Effector memory CD8-positive, alpha-beta T cell (primary cell): ENCODE measurements around the gene CHURC1.
A peak's percentile ranks its signal among the peaks of the same experiment; 100 is the strongest.

Experiments used
- ATAC-seq: fragments of 150-1000 bp; cut with Tn5 transposase; replicated peaks from 2 replicates; pipeline ENCODE4 v1.10.0; 2021; ENCODE audit warnings: mild to moderate bottlenecking, moderate library complexity
- DNase-seq, 3 experiments: peaks; one replicate each; pipeline ENCODE4 v3.0.0; 2021
- H3K27ac Mint-ChIP-seq, 2 donors: one replicate each; pipeline ENCODE4 v1.8.0; 2022; ENCODE audit warnings: mild to moderate bottlenecking in 2 of 2, mixed read lengths in 2 of 2, moderate library complexity in 2 of 2
- H3K27me3 Mint-ChIP-seq, 2 donors: one replicate each; pipeline ENCODE4 v1.8.0; 2022; ENCODE audit warnings: mixed read lengths in 2 of 2
- H3K36me3 Mint-ChIP-seq: one replicate; pipeline ENCODE4 v1.8.0; 2022; ENCODE audit warnings: mild to moderate bottlenecking, moderate library complexity, mixed read lengths; ENCODE audit not compliant: insufficient read depth
- H3K4me1 Mint-ChIP-seq, 2 donors: one replicate each; pipeline ENCODE4 v1.8.0; 2022; ENCODE audit warnings: low read depth in 2 of 2, mixed read lengths in 2 of 2
- H3K4me3 Mint-ChIP-seq, 2 donors: one replicate each; pipeline ENCODE4 v1.8.0; 2022; ENCODE audit warnings: mild to moderate bottlenecking in 2 of 2, mixed read lengths in 2 of 2, moderate library complexity in 2 of 2
- H3K9me3 Mint-ChIP-seq, 2 donors: one replicate each; pipeline ENCODE4 v1.8.0; 2022; ENCODE audit warnings: mixed read lengths in 2 of 2

CHURC1 gene

GRCh38 chr14:64919215-64919614, 5.0 kb downstream of the CHURC1 start:
- H3K4me3 Mint-ChIP-seq, result no peak overlapping the region
- H3K4me1 Mint-ChIP-seq, result peaks cover 49 to 63% of the 10 kb centered on the region in 2 donors
- H3K27ac Mint-ChIP-seq, result peak overlapping the region in 1 of 2 donors; percentile 51
- ATAC-seq (no peak), DNase-seq (no peak)
- no peaks in the 10 kb centered on the region for H3K27me3 Mint-ChIP-seq
- H3K9me3 Mint-ChIP-seq, result no peaks in the 10 kb centered on the region
- H3K36me3 Mint-ChIP-seq, result peaks cover 25% of the 10 kb centered on the region

GRCh38 chr14:64919618-64920017, 5.4 kb downstream of the CHURC1 start:
- peaks cover 25% of the 10 kb centered on the region for H3K36me3 Mint-ChIP-seq
- H3K27ac Mint-ChIP-seq, result no peak overlapping the region
- no peak for DNase-seq
- H3K27me3 Mint-ChIP-seq, result no peaks in the 10 kb centered on the region
- no peak overlapping the region for H3K4me3 Mint-ChIP-seq
- peaks cover 50 to 63% of the 10 kb centered on the region in 2 donors for H3K4me1 Mint-ChIP-seq
- H3K9me3 Mint-ChIP-seq, result no peaks in the 10 kb centered on the region
- ATAC-seq, result no peak

- Mint-ChIP-seq H3K27me3 (no peaks in the 10 kb centered on the region), H3K4me1 (peaks cover 43 to 58% of the 10 kb centered on the region in 2 donors), H3K9me3 (no peaks in the 10 kb centered on the region), H3K36me3 (peaks cover 28% of the 10 kb centered on the region), H3K27ac (no peak overlapping the region), H3K4me3 (no peak overlapping the region)
- ATAC-seq (no peak), DNase-seq (no peak)
Measured at GRCh38 chr14:64920465-64920864, 6.2 kb downstream of the CHURC1 start.

GRCh38 chr14:64923015-64923414, 8.8 kb downstream of the CHURC1 start:
- no peak overlapping the region for H3K4me3 Mint-ChIP-seq
- no peak overlapping the region for H3K27ac Mint-ChIP-seq
- peaks cover 29 to 46% of the 10 kb centered on the region in 2 donors for H3K4me1 Mint-ChIP-seq
- no peaks in the 10 kb centered on the region for H3K9me3 Mint-ChIP-seq
- no peaks in the 10 kb centered on the region for H3K27me3 Mint-ChIP-seq
- peaks cover 38% of the 10 kb centered on the region for H3K36me3 Mint-ChIP-seq
- DNase-seq (no peak), ATAC-seq (no peak)

GRCh38 chr14:64926398-64926995, 12.2 kb downstream of the CHURC1 start:
- Mint-ChIP-seq H3K4me3 (no peak overlapping the region), H3K9me3 (no peaks in the 10 kb centered on the region)
- no peak for ATAC-seq

GRCh38 chr14:64927031-64927430, 12.8 kb downstream of the CHURC1 start:
- H3K27ac Mint-ChIP-seq, result no peak overlapping the region
- H3K4me1 Mint-ChIP-seq, result peaks cover 15 to 28% of the 10 kb centered on the region in 2 donors
- H3K9me3 Mint-ChIP-seq, result no peaks in the 10 kb centered on the region
- no peak for DNase-seq
- H3K4me3 Mint-ChIP-seq, result no peak overlapping the region
- H3K27me3 Mint-ChIP-seq, result no peaks in the 10 kb centered on the region
- H3K36me3 Mint-ChIP-seq, result peaks cover 50% of the 10 kb centered on the region
- ATAC-seq, result no peak

More at GRCh38 chr14:64926398-64926995, 12.2 kb downstream of the CHURC1 start:
- no peak for DNase-seq
- Mint-ChIP-seq H3K4me1 (peaks cover 20 to 33% of the 10 kb centered on the region in 2 donors), H3K36me3 (peaks cover 46% of the 10 kb centered on the region), H3K27me3 (no peaks in the 10 kb centered on the region), H3K27ac (no peak overlapping the region)

GRCh38 chr14:64928239-64929013, 14.2 kb downstream of the CHURC1 start:
- peaks cover 59% of the 10 kb centered on the region for H3K36me3 Mint-ChIP-seq
- ATAC-seq (peak; percentile 89), DNase-seq (no peak)
- H3K9me3 Mint-ChIP-seq, result no peaks in the 10 kb centered on the region
- H3K4me1 Mint-ChIP-seq, result peaks cover 12 to 24% of the 10 kb centered on the region in 2 donors
- no peaks in the 10 kb centered on the region for H3K27me3 Mint-ChIP-seq
- no peak overlapping the region for H3K27ac Mint-ChIP-seq
- H3K4me3 Mint-ChIP-seq, result no peak overlapping the region

GRCh38 chr14:64929014-64929359, 14.7 kb downstream of the CHURC1 start:
- Mint-ChIP-seq H3K36me3 (peaks cover 59% of the 10 kb centered on the region), H3K9me3 (no peaks in the 10 kb centered on the region), H3K4me3 (no peak overlapping the region), H3K27me3 (no peaks in the 10 kb centered on the region), H3K27ac (no peak overlapping the region), H3K4me1 (peaks cover 12 to 20% of the 10 kb centered on the region in 2 donors)
- ATAC-seq (peak; percentile 43), DNase-seq (no peak)

- Mint-ChIP-seq H3K27ac (no peak overlapping the region), H3K4me1 (peaks cover 13 to 24% of the 10 kb centered on the region in 2 donors), H3K36me3 (peaks cover 59% of the 10 kb centered on the region), H3K9me3 (no peaks in the 10 kb centered on the region), H3K27me3 (no peaks in the 10 kb centered on the region), H3K4me3 (peak overlapping the region in 1 of 2 donors; percentile 9)
- DNase-seq, result no peak
- ATAC-seq, result no peak
Measured at GRCh38 chr14:64930085-64930843, 16.0 kb downstream of the CHURC1 start.

GRCh38 chr14:64931123-64931522, 16.9 kb downstream of the CHURC1 start:
- no peak for DNase-seq
- no peak overlapping the region for H3K4me3 Mint-ChIP-seq
- H3K9me3 Mint-ChIP-seq, result no peaks in the 10 kb centered on the region
- ATAC-seq, result no peak
- peaks cover 16 to 29% of the 10 kb centered on the region in 2 donors for H3K4me1 Mint-ChIP-seq
- no peak overlapping the region for H3K27ac Mint-ChIP-seq
- H3K36me3 Mint-ChIP-seq, result peaks cover 53% of the 10 kb centered on the region
- H3K27me3 Mint-ChIP-seq, result no peaks in the 10 kb centered on the region

- ATAC-seq (no peak), DNase-seq (no peak)
- Mint-ChIP-seq H3K27ac (no peak overlapping the region), H3K9me3 (no peaks in the 10 kb centered on the region), H3K27me3 (no peaks in the 10 kb centered on the region), H3K4me1 (peaks cover 13 to 34% of the 10 kb centered on the region in 2 donors), H3K4me3 (no peak overlapping the region), H3K36me3 (peaks cover 52% of the 10 kb centered on the region)
Measured at GRCh38 chr14:64932231-64932630, 18.0 kb downstream of the CHURC1 start.

- peaks cover 57% of the 10 kb centered on the region for H3K36me3 Mint-ChIP-seq
- H3K27me3 Mint-ChIP-seq, result no peaks in the 10 kb centered on the region
- DNase-seq, result no peak
- no peaks in the 10 kb centered on the region for H3K9me3 Mint-ChIP-seq
- peak overlapping the region in 1 of 2 donors; percentile 18 for H3K4me3 Mint-ChIP-seq
- no peak for ATAC-seq
- H3K27ac Mint-ChIP-seq, result peak overlapping the region; percentile 49 to 89
- peaks cover 17 to 44% of the 10 kb centered on the region in 2 donors for H3K4me1 Mint-ChIP-seq
Measured at GRCh38 chr14:64934338-64934929, 20.2 kb downstream of the CHURC1 start.

- no peaks in the 10 kb centered on the region for H3K9me3 Mint-ChIP-seq
- H3K27me3 Mint-ChIP-seq, result no peaks in the 10 kb centered on the region
- peak; percentile 40 for ATAC-seq
- H3K4me3 Mint-ChIP-seq, result peak overlapping the region; percentile 68 to 69
- peak overlapping the region; percentile 82 to 89 for H3K27ac Mint-ChIP-seq
- peaks cover 53% of the 10 kb centered on the region for H3K36me3 Mint-ChIP-seq
- no peak for DNase-seq
- peaks cover 15 to 42% of the 10 kb centered on the region in 2 donors for H3K4me1 Mint-ChIP-seq
Measured at GRCh38 chr14:64935508-64935907, 21.3 kb downstream of the CHURC1 start.
